ENCODE results near the gene ETV2. TPM values are rescaled to one million over a fixed set of nuclear protein-coding genes. Genes with fewer than 3 reads are reported as not detected.
"Not testable (repeated sequence)": the region's sequence is repeated elsewhere in the genome, so short reads cannot be mapped to it uniquely, and the experiment has no call there.

Gene ETV2
- total RNA-seq, 6 donors from 2014 or later, result 0.83 to 8.0 (median 1.8) TPM; not detected in 2

DNA sequence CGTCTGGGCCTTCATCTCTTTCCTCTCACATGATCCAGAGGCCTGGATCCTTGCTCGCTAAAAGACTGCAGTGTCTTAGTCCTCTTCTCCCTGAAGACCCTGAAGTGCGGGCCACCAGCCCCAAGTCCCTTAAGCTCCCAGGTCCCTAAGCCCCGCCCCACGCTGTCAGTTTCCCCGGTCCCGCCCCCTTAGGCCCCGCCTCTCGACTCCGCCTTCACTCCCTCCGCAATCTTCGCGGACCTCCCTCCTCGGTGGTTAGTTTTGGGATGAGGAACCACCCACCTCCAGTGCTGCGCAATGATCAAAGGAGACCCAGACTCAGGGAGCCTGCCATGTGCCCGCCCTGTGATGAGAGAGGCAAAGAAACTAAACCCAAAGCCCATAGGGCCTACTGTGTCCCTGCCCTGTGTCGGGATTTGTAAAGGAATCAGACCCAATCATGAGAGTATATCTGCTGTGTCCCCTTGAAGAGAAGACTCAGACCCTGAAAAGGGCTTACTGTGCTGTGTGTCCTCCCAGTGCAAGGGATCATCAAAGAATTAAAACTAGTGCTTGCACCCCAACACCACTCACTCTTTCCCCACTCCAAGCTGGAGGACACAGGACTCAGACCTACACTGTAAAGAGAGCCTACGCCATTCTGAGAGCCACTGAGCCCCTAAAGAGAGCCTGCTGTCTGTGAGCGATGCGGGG is 3.6 kb downstream of the ETV2 start:
- ATAC-seq (ENCODE audit: low FRiP score in 2 of 2) (peak in 1 of 2 donors; percentile 70), DNase-seq (peak; percentile 88 to 91)
- Histone ChIP-seq H3K27me3 (no peaks in the 10 kb centered on the region), H3K9me3 (no peaks in the 10 kb centered on the region), H3K36me3 (no peaks in the 10 kb centered on the region), H3K27ac (peak overlapping the region; percentile 78 to 94 (median 90)), H3K4me3 (peak overlapping the region; percentile 59 to 75 (median 66)), H3K4me1 (peaks cover 39 to 57% (median 48%) of the 10 kb centered on the region in 4 donors)
- TF ChIP-seq EP300 (IDR thresholded peaks at IDR 0.05) (no peak), POLR2A (IDR thresholded peaks at IDR 0.05) (no peak), POLR2AphosphoS5 (IDR thresholded peaks at IDR 0.05) (no peak)
- TF ChIP-seq, protein P1, sequence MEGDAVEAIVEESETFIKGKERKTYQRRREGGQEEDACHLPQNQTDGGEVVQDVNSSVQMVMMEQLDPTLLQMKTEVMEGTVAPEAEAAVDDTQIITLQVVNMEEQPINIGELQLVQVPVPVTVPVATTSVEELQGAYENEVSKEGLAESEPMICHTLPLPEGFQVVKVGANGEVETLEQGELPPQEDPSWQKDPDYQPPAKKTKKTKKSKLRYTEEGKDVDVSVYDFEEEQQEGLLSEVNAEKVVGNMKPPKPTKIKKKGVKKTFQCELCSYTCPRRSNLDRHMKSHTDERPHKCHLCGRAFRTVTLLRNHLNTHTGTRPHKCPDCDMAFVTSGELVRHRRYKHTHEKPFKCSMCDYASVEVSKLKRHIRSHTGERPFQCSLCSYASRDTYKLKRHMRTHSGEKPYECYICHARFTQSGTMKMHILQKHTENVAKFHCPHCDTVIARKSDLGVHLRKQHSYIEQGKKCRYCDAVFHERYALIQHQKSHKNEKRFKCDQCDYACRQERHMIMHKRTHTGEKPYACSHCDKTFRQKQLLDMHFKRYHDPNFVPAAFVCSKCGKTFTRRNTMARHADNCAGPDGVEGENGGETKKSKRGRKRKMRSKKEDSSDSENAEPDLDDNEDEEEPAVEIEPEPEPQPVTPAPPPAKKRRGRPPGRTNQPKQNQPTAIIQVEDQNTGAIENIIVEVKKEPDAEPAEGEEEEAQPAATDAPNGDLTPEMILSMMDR (IDR thresholded peaks at IDR 0.05), result no peak
- WGBS, 2 donors, result 21 to 30% methylated on average over 14 to 20 of the region's 20 CpGs

DNA sequence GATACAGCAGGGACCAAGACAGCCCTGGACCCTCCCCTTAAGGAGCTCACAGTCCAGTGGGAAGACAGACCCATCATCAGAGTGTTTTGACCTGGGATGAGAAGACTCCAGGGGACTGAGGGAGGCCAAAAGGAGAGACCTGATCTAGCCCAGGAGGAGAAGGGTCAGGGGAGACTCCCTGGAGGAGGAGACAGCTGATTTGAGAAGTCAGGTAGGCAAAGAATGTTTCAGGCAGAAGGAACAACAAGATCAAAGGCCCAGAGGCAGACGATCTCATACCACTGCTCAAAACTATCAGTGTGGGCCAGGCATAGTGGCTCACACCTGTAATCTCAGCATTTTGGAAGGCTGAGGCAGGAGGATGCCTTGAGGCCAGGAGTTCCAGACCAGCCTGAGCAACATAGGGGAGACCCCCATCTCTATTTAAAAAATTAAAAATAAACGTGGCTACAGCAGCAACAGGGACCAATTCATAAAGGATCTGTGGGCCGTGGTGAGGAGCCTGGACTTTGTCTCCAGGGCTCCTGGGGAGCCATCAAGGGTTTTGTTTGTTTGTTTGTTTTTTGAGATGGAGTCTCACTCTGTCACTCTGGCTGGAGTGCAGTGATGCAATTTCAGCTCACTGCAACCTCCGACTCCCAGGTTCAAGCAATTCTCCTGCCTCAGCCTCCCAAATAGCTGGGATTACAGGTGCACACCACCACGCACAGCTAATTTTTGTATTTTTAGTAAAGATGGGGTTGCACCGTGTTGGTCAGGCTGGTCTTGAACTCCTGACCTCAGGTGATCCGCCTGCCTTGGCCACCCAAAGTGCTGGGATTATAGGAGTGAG is 4.4 kb downstream of the ETV2 start:
- peaks cover 42 to 63% (median 50%) of the 10 kb centered on the region in 4 donors for H3K4me1 ChIP-seq
- no peak for TF ChIP-seq POLR2A (IDR thresholded peaks at IDR 0.05)
- TF ChIP-seq, protein P1 (IDR thresholded peaks at IDR 0.05), result no peak
- TF ChIP-seq EP300 (IDR thresholded peaks at IDR 0.05), result no peak
- TF ChIP-seq POLR2AphosphoS5 (IDR thresholded peaks at IDR 0.05), result no peak
- H3K27ac ChIP-seq, result peak overlapping the region; percentile 78 to 94 (median 90)

DNA sequence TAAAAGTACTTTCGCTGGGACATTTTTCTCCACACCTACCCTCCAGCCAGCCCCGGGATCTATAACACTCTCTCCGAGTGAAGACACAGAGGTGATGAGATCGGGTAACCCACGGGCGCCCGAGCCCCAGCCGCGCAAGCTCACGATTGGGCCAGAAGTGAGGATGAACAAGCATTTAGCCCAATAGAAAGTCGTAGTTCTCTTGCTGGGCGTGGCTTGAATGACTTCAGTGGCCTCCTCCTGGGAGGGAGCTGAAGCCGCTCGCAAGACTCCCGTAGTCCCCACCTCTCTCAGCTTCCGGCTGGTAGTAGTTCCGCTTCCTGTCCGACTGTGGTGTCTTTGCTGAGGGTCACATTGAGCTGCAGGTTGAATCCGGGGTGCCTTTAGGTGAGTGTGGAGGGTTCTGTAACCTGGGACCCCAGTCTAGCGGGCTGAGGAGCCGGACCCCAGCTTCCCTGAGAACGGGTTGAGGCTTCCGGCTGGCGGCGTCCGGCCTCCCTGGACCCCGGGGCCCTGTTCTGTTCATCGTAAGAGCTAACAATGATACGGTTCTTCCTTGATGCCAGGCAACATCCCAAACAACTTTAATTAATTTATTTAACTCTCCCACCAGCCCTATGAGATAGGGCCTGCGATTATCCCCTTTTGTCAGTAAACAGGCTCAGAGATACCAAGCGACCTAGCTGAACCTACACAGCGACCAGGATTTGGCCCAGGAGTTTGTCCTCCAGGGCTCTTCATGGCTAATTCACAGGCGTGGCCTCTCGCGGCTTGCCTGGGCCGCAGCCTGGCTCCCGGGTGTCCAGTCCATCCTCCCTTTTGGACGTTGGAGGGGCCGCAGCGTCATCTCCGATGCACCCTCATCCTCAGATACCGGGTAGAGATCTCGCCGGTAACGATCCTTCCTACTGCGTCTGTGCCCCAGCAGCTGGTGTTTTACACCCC is 6.7 kb downstream of the ETV2 start, which contains the start of gene COX6B1:
Gene COX6B1, plus strand, starts transcription at position 307 of the 945 bp plus-strand sequence. CDS start 2,921 bp downstream, outside the sequence.
- peak; percentile 93 to 97 for DNase-seq
- TF ChIP-seq POLR2AphosphoS5 (IDR thresholded peaks at IDR 0.05), result peak; percentile 84 to 87
- no peak for TF ChIP-seq EP300 (IDR thresholded peaks at IDR 0.05)
- TF ChIP-seq, protein P1 (IDR thresholded peaks at IDR 0.05), result peak in 2 of 6 experiments; percentile 3 to 6
- peak in 3 of 4 donors; percentile 55 to 79 (median 66) for TF ChIP-seq POLR2A (IDR thresholded peaks at IDR 0.05)
- WGBS, 2 donors, result 1 to 2% methylated on average over 29 to 39 of the region's 46 CpGs
- peaks cover 8 to 24% (median 13%) of the 10 kb centered on the region in 4 donors for H3K36me3 ChIP-seq
- H3K4me3 ChIP-seq, result peak within 1 kb of the TSS; percentile 68 to 89 (median 78)
- H3K27ac ChIP-seq, result peak within 1 kb of the TSS; percentile 80 to 86 (median 84)
- peaks cover 30 to 41% (median 34%) of the 10 kb centered on the region in 4 donors for H3K4me1 ChIP-seq
- H3K27me3 ChIP-seq, result no peaks in the 10 kb centered on the region
- no peaks in the 10 kb centered on the region for H3K9me3 ChIP-seq
- peak; percentile 85 to 90 for ATAC-seq (ENCODE audit: low FRiP score in 2 of 2)

More for the DNA sequence above, 4.4 kb downstream of the ETV2 start:
- WGBS, 2 donors, result 74 to 80% methylated on average over 7 of the region's 7 CpGs
- no peaks in the 10 kb centered on the region for H3K27me3 ChIP-seq
- no peak overlapping the region for H3K4me3 ChIP-seq
- ATAC-seq (ENCODE audit: low FRiP score in 2 of 2), result no peak
- DNase-seq, result no peak
- no peaks in the 10 kb centered on the region for H3K9me3 ChIP-seq
- peaks cover 0 to under 1% (median 0%) of the 10 kb centered on the region in 4 donors for H3K36me3 ChIP-seq

DNA sequence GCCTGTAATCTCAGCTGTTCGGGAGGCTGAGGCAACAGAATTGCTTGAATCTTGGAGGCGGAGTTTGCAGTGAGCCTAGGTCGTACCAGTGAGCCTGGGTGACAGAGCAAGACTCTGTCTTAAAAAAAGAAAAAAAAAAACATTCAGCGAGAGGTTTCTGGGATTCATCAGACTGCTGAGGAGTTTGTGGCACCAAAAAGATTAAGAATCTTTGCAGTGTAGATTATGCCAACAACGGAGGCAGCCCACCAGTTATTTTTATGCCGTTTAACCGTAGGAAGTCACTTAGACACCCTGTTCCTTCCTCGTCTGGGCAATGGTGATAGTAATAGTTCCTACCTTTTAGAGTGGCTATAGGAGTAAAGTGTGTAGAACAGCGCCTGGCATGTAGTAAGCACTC is 9.0 kb downstream of the ETV2 start:
- Histone ChIP-seq H3K27ac (no peak overlapping the region), H3K27me3 (no peaks in the 10 kb centered on the region), H3K4me1 (peaks cover 19 to 30% (median 21%) of the 10 kb centered on the region in 4 donors), H3K9me3 (no peaks in the 10 kb centered on the region), H3K36me3 (peaks cover 18 to 47% (median 34%) of the 10 kb centered on the region in 4 donors), H3K4me3 (no peak overlapping the region)
- no peak for DNase-seq
- WGBS, 2 donors, result 67 to 74% methylated on average over 9 of the region's 9 CpGs
- TF ChIP-seq, protein P1 (IDR thresholded peaks at IDR 0.05), result no peak
- TF ChIP-seq EP300 (IDR thresholded peaks at IDR 0.05) (no peak), POLR2A (IDR thresholded peaks at IDR 0.05) (no peak), POLR2AphosphoS5 (IDR thresholded peaks at IDR 0.05) (no peak)
- ATAC-seq (ENCODE audit: low FRiP score in 2 of 2), result no peak

DNA sequence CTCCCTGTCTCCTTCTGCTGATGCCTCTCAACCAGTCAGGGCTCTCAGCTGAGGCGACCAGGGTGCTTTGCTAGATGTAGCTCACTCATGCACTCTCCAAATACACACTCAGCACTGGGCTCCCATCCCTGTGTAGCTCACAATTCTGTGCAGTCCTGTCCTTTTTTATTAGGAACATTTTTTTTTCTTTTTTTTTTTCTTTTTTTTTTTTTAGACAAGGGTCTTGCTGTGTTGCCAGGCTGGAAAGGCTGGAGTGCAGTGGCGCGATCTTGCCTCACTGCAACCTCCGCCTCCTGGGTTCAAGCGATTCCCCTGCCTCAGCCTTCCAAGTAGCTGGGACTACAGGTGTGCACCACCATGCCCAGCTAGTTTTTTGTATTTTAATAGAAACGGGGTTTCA is 13.3 kb downstream of the ETV2 start:
- H3K36me3 ChIP-seq, result peaks cover 31 to 89% (median 71%) of the 10 kb centered on the region in 4 donors
- DNase-seq, H3K27ac ChIP-seq, H3K4me3 ChIP-seq, H3K27me3 ChIP-seq, H3K4me1 ChIP-seq, H3K9me3 ChIP-seq: not testable (repeated sequence)
- WGBS, 2 donors, result 96 to 98% methylated on average over 6 of the region's 6 CpGs
- peak in 1 of 2 donors; percentile 38 for ATAC-seq (ENCODE audit: low FRiP score in 2 of 2)

All from upper lobe of left lung (tissue), 6 donors.